ENCODE measurements around the gene GAS1.

The GAS1 gene

GRCh38 chr9:86965636-86966395 is 18.5 kb upstream of the GAS1 start:
- DNase-seq (ENCODE audit: low read depth): peak; percentile 81

- no peak for DNase-seq (ENCODE audit: low read depth)
These were observed 15.4 kb upstream of the GAS1 start for GRCh38 chr9:86962692-86963091.

- no peak for DNase-seq (ENCODE audit: low read depth)
These were observed 13.6 kb upstream of the GAS1 start for GRCh38 chr9:86960938-86961337.

GRCh38 chr9:86958203-86958602 is 10.9 kb upstream of the GAS1 start:
- DNase-seq (ENCODE audit: low read depth): no peak

- no peak for DNase-seq (ENCODE audit: low read depth)
These were observed 8.3 kb upstream of the GAS1 start for GRCh38 chr9:86955561-86955960.

GRCh38 chr9:86955042-86955441 is 7.7 kb upstream of the GAS1 start:
- no peak for DNase-seq (ENCODE audit: low read depth)

GRCh38 chr9:86953181-86953580 is 5.9 kb upstream of the GAS1 start:
- DNase-seq (ENCODE audit: low read depth): no peak

GRCh38 chr9:86948074-86948929 is 996 bp upstream of the GAS1 start:
- DNase-seq (ENCODE audit: low read depth): peak; percentile 85

- DNase-seq (ENCODE audit: low read depth): peak; percentile 81
These were observed 833 bp downstream of the GAS1 start for GRCh38 chr9:86946201-86947145.

- no peak for DNase-seq (ENCODE audit: low read depth)
These were observed 1.5 kb downstream of the GAS1 start for GRCh38 chr9:86945728-86946200.

GRCh38 chr9:86944796-86945727 is 2.2 kb downstream of the GAS1 start:
- no peak for DNase-seq (ENCODE audit: low read depth)

GRCh38 chr9:86943201-86944113 is 3.8 kb downstream of the GAS1 start:
- peak; percentile 80 for DNase-seq (ENCODE audit: low read depth)

- DNase-seq (ENCODE audit: low read depth): no peak
These were observed 4.8 kb downstream of the GAS1 start for GRCh38 chr9:86942281-86943200.

GRCh38 chr9:86941197-86941596 is 6.1 kb downstream of the GAS1 start:
- DNase-seq (ENCODE audit: low read depth): no peak

GRCh38 chr9:86940774-86941173 is 6.5 kb downstream of the GAS1 start:
- no peak for DNase-seq (ENCODE audit: low read depth)

GRCh38 chr9:86939891-86940290 is 7.4 kb downstream of the GAS1 start:
- DNase-seq (ENCODE audit: low read depth): no peak

GRCh38 chr9:86939321-86939720 is 8.0 kb downstream of the GAS1 start:
- no peak for DNase-seq (ENCODE audit: low read depth)

GRCh38 chr9:86938780-86939179 is 8.5 kb downstream of the GAS1 start:
- no peak for DNase-seq (ENCODE audit: low read depth)

GRCh38 chr9:86926145-86926544 is 21.2 kb downstream of the GAS1 start:
- peak; percentile 75 for DNase-seq (ENCODE audit: low read depth)

Data from fibroblast of gingiva (primary cell).